Common myeloid progenitor, CD34-positive (primary cell): ENCODE data around the gene HOXB4.

Source experiments
- CTCF ChIA-PET: fragments of 350-600 bp; sonication (Branson Sonifier 250); formaldehyde crosslinking; loops from one replicate; lab custom pipeline; 2021; ENCODE audit warnings: antibody characterized with exemption; lab: Charles Lee
- POLR2A ChIA-PET: fragments of 350-600 bp; sonication (Branson Sonifier 250); formaldehyde crosslinking; loops from one replicate; lab custom pipeline; 2021; ENCODE audit warnings: antibody characterized with exemption; lab: Charles Lee
- DNase-seq, 3 donors: peaks; one replicate each; pipeline versions ENCODE4 v3.0.0 to v3.0.0-alpha.2; 2013
- H3K27ac ChIP-seq, 2 experiments: 1 replicate in 1 of 2; 2 replicates in 1 of 2; pipeline ENCODE4 v1.7.0; 2013; ENCODE audit warnings: inconsistent platforms in 2 of 2, low read length in 2 of 2, mild to moderate bottlenecking in 2 of 2, low read depth in 1 of 2, moderate library complexity in 1 of 2; ENCODE audit not compliant: severe bottlenecking in 2 of 2, insufficient read depth in 1 of 2, poor library complexity in 1 of 2
- H3K27me3 ChIP-seq, 5 experiments: replicated peaks in 2 of 5; 1 replicate in 3 of 5; 2 replicates in 2 of 5; pipeline versions ENCODE4 v1.6.1 to v1.7.0; 2013; ENCODE audit warnings: low read length in 4 of 5, mild to moderate bottlenecking in 2 of 5, moderate library complexity in 2 of 5, inconsistent platforms in 1 of 5; ENCODE audit not compliant: insufficient read depth in 5 of 5, control insufficient read depth in 4 of 5
- H3K36me3 ChIP-seq, 4 experiments: 1 replicate in 2 of 4; 2 replicates in 2 of 4; pipeline versions ENCODE4 v1.6.1 to v1.7.0; 2013; ENCODE audit warnings: low read length in 3 of 4, control low read depth in 1 of 4, mild to moderate bottlenecking in 1 of 4; ENCODE audit not compliant: control insufficient read depth in 4 of 4, insufficient read depth in 4 of 4
- H3K4me1 ChIP-seq, 4 experiments: 1 replicate in 3 of 4; 2 replicates in 1 of 4; pipeline versions ENCODE4 v1.6.1 to v1.7.1; 2013; ENCODE audit warnings: low read length in 3 of 4, mild to moderate bottlenecking in 3 of 4, control low read depth in 1 of 4, inconsistent platforms in 1 of 4, moderate library complexity in 1 of 4; ENCODE audit not compliant: control insufficient read depth in 4 of 4, insufficient read depth in 4 of 4; ENCODE audit errors: control extremely low read depth in 1 of 4
- H3K4me3 ChIP-seq, 7 experiments: 1 replicate in 4 of 7; 2 replicates in 3 of 7; pipeline versions ENCODE4 v1.5.1 to v1.7.0; 2013; ENCODE audit warnings: mild to moderate bottlenecking in 7 of 7, low read length in 6 of 7, moderate library complexity in 6 of 7, inconsistent platforms in 2 of 7, low read depth in 2 of 7, control low read depth in 1 of 7; ENCODE audit not compliant: insufficient read depth in 4 of 7, control insufficient read depth in 1 of 7; ENCODE audit errors: extremely low read depth in 1 of 7
- H3K9me3 ChIP-seq, 5 experiments: 1 replicate in 4 of 5; 2 replicates in 1 of 5; pipeline versions ENCODE4 v1.6.1 to v1.7.1; 2013; ENCODE audit warnings: low read length in 4 of 5, mild to moderate bottlenecking in 2 of 5, inconsistent platforms in 1 of 5, low read depth in 1 of 5, moderate library complexity in 1 of 5; ENCODE audit not compliant: control insufficient read depth in 4 of 5, insufficient read depth in 2 of 5; ENCODE audit errors: control extremely low read depth in 1 of 5
- WGBS: methylation state at CpG from one replicate; pipeline ENCODE4 v1.1.5; 2013; ENCODE audit not compliant: insufficient coverage; 5-methylcytosine and 5-hydroxymethylcytosine counted together

The HOXB4 gene

GRCh38 chr17:48543854-48544348 lies 34.2 kb downstream of the HOXB4 start:
- 0% methylated on average over 12 of the region's 20 CpGs for WGBS
- H3K4me3 ChIP-seq, result peak overlapping the region; percentile 60 to 95 (median 89)
- POLR2A ChIA-PET, result interaction anchor here (0.7 to 1.0 kb wide), 3 partner anchors 28 to 50 kb away, joined by 3 to 5 read pairs (median 4); no protein-coding TSS in a partner anchor
- H3K4me1 ChIP-seq, result peaks cover 22 to 79% (median 64%) of the 10 kb centered on the region in 4 experiments
- no peaks in the 10 kb centered on the region for H3K9me3 ChIP-seq
- no peaks in the 10 kb centered on the region for H3K27me3 ChIP-seq
- peak in 2 of 3 donors; percentile 33 to 46 for DNase-seq
- H3K27ac ChIP-seq, result peak overlapping the region; percentile 83 to 95
- H3K36me3 ChIP-seq, result peaks cover 0 to 5% (median 2%) of the 10 kb centered on the region in 4 experiments
- CTCF ChIA-PET, result interaction anchor here (0.7 to 1.6 kb wide), 4 partner anchors 11 to 36 kb away, joined by 3 to 6 read pairs (median 3); no protein-coding TSS in a partner anchor

DNA sequence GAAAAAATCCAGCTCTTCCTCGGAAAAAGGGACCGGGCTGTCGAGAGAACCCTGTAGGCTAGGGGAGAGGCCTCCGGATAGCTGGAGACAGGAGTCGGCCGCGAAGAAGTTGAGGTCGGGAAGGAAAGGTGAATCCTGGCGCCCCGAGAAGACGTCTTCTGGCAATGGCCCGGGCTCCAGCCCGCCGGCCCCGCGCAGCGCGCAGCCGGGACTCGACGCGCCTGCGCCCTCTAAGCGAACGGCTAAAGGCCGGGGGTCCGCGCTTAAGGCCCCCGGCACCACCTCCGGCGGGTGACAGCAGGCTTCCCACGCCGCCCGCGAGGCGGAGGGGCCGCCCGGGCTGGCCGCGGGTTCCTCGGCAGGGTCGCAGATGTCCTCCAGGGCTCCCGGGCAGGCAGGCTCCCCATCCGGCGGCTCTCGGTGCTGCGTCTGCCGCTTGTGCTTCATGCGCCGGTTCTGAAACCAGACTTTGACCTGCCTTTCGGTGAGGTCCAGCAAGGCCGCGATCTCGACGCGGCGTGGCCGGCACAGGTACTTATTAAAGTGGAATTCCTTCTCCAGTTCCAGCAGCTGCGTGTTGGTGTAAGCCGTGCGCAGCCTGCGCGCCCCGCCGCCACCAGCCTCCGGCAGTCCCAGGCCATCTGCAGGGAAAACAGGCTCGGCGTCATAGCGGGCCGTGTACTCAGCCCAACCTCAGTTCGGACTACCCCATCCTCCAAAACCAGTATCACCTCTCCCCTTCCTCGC lies 34.9 kb downstream of the HOXB4 start:
- ChIA-PET POLR2A (interaction anchor here (1.0 kb wide), 1 partner anchor 31 kb away, joined by 4 read pairs; no protein-coding TSS in a partner anchor), CTCF (interaction anchor here (0.7 to 1.6 kb wide), 5 partner anchors 9 to 65 kb away, joined by 3 read pairs; no protein-coding TSS in a partner anchor)
- H3K27me3 ChIP-seq, result no peaks in the 10 kb centered on the region
- WGBS, result under 1% methylated on average over 68 of the region's 72 CpGs
- DNase-seq, result peak in 2 of 3 donors; percentile 54 to 65
- H3K9me3 ChIP-seq, result no peaks in the 10 kb centered on the region
- peaks cover 22 to 76% (median 59%) of the 10 kb centered on the region in 4 experiments for H3K4me1 ChIP-seq
- H3K4me3 ChIP-seq, result peak overlapping the region; percentile 60 to 95 (median 89)
- H3K27ac ChIP-seq, result peak overlapping the region; percentile 83 to 95
- H3K36me3 ChIP-seq, result peaks cover 0 to 4% (median 2%) of the 10 kb centered on the region in 4 experiments

GRCh38 chr17:48542698-48543106 lies 35.4 kb downstream of the HOXB4 start:
- H3K4me3 ChIP-seq, result peak overlapping the region; percentile 60 to 95 (median 89)
- no peaks in the 10 kb centered on the region for H3K27me3 ChIP-seq
- H3K36me3 ChIP-seq, result peaks cover 0 to 4% (median 2%) of the 10 kb centered on the region in 4 experiments
- H3K9me3 ChIP-seq, result no peaks in the 10 kb centered on the region
- no peak for DNase-seq
- WGBS, result 0% methylated on average over 9 of the region's 12 CpGs
- H3K4me1 ChIP-seq, result peaks cover 20 to 71% (median 53%) of the 10 kb centered on the region in 4 experiments
- H3K27ac ChIP-seq, result peak overlapping the region; percentile 83 to 95
- ChIA-PET POLR2A (no interaction called here), CTCF (interaction anchor here (0.7 to 1.6 kb wide), 4 partner anchors 8 to 64 kb away, joined by 3 read pairs; no protein-coding TSS in a partner anchor)

DNA sequence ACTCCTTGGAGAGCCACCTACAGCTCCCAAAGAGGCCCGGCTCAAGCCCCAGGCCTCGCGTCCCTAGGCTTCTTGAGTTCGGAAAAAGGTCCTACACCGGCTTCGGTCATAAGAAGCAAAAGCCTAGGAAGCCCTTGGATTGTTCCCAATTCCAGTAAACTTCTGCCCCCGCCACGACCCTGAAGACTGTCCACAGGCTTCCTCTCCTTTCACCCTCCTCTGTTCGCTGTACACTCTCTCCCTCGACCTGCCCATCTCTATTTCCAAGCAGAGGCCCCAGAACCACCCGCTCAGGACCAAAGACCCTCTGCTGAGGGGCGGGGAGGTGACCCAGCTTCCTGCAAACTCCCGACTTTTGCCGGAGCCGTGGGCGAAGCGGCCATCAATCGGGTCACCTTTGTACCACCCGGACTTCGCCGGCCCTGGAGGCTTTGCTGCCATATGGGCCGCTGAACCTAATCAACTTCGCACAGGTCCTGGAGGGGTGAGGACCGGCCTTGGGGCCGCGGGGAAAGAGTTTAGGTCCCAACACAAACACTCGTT lies 36.0 kb downstream of the HOXB4 start:
- CTCF ChIA-PET, result interaction anchor here (0.7 to 3.2 kb wide), 6 partner anchors 9 to 82 kb away, joined by 3 to 14 read pairs (median 3); no protein-coding TSS in a partner anchor
- DNase-seq, result no peak

DNA sequence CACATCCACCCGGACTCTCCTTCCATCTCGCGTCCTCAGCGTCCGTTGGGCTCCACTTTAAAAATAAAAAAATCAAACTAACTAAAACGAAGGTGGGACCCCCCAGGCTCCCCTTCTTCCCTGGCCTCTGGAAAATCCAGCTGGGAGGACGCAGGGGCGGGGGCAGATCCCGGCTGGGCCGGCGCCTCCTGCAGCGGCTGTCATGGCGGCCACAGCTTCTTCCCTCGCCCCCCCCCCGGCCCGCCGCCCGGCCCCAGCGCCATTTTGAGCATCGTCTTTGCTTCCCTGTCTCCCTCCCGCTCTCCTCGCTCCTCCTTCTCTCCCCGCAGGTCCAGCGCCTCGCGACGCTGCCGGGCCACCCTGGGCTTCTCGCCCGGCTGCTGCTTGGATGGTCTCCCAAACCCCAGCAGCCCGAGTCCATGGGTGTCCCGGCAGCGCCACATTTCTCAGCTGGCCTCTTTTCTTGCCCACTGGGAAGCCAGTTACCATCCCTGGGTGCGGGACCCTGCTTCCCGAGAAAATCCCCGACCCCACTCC lies 36.5 kb downstream of the HOXB4 start:
- peak overlapping the region; percentile 83 to 95 for H3K27ac ChIP-seq
- H3K4me1 ChIP-seq, result peaks cover 12 to 60% (median 43%) of the 10 kb centered on the region in 4 experiments
- no peaks in the 10 kb centered on the region for H3K27me3 ChIP-seq
- WGBS, result 0% methylated on average over 12 of the region's 36 CpGs
- peak overlapping the region; percentile 63 to 95 (median 89) for H3K4me3 ChIP-seq
- peak in 1 of 3 donors; percentile 56 for DNase-seq
- H3K36me3 ChIP-seq, result peaks cover 0 to 4% (median 2%) of the 10 kb centered on the region in 4 experiments
- CTCF ChIA-PET, result interaction anchor here (0.7 to 3.2 kb wide), 6 partner anchors 9 to 82 kb away, joined by 3 to 14 read pairs (median 3); no protein-coding TSS in a partner anchor
- POLR2A ChIA-PET, result interaction anchor here (0.7 to 1.2 kb wide), 2 partner anchors 46 to 51 kb away, joined by 4 to 5 read pairs; no protein-coding TSS in a partner anchor
- H3K9me3 ChIP-seq, result no peaks in the 10 kb centered on the region

More for the DNA sequence above, 36.0 kb downstream of the HOXB4 start:
- Histone ChIP-seq H3K27ac (peak overlapping the region; percentile 83 to 95), H3K4me1 (peaks cover 15 to 66% (median 48%) of the 10 kb centered on the region in 4 experiments), H3K9me3 (no peaks in the 10 kb centered on the region), H3K36me3 (peaks cover 0 to 4% (median 2%) of the 10 kb centered on the region in 4 experiments), H3K27me3 (no peaks in the 10 kb centered on the region), H3K4me3 (peak overlapping the region; percentile 63 to 95 (median 89))
- under 1% methylated on average over 20 of the region's 27 CpGs for WGBS
- POLR2A ChIA-PET, result interaction anchor here (1.2 kb wide), 1 partner anchor 50 kb away, joined by 4 read pairs; no protein-coding TSS in a partner anchor

GRCh38 chr17:48541036-48541576 lies 37.0 kb downstream of the HOXB4 start:
- ChIA-PET POLR2A (interaction anchor here (0.7 to 1.2 kb wide), 2 partner anchors 47 to 51 kb away, joined by 4 to 5 read pairs; no protein-coding TSS in a partner anchor), CTCF (interaction anchor here (0.8 to 3.2 kb wide), 12 partner anchors 8 to 83 kb away, joined by 3 to 14 read pairs (median 4); no protein-coding TSS in a partner anchor)
- DNase-seq, result no peak
- 7% methylated on average over 3 of the region's 12 CpGs for WGBS
- Histone ChIP-seq H3K36me3 (peaks cover 0 to 4% (median 2%) of the 10 kb centered on the region in 4 experiments), H3K27me3 (no peaks in the 10 kb centered on the region), H3K4me1 (peaks cover 9 to 55% (median 37%) of the 10 kb centered on the region in 4 experiments), H3K9me3 (no peaks in the 10 kb centered on the region), H3K4me3 (peak overlapping the region; percentile 56 to 95 (median 82)), H3K27ac (peak overlapping the region; percentile 83 to 95)
